ENCODE results near the gene ANO6.

DNA sequence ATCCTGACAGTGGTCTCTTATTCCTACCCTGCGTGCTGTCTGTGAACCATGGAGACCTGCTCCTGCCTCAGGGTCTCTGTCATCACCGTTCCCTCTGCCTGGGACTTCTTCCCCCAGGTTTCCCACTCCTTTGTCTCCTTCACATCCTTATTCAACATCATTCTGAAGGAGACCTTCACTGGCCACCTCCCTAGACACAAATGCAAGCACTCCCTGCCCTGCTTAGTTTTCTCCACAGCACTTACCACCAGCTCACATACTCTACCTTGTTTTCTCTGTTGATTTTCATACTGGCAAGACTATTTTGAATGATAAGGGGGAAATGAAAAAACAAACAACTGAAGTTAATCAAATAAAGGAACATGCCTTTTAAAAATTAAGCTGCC lies 192.8 kb downstream of the ANO6 start:
- TF ChIP-seq, protein P1, sequence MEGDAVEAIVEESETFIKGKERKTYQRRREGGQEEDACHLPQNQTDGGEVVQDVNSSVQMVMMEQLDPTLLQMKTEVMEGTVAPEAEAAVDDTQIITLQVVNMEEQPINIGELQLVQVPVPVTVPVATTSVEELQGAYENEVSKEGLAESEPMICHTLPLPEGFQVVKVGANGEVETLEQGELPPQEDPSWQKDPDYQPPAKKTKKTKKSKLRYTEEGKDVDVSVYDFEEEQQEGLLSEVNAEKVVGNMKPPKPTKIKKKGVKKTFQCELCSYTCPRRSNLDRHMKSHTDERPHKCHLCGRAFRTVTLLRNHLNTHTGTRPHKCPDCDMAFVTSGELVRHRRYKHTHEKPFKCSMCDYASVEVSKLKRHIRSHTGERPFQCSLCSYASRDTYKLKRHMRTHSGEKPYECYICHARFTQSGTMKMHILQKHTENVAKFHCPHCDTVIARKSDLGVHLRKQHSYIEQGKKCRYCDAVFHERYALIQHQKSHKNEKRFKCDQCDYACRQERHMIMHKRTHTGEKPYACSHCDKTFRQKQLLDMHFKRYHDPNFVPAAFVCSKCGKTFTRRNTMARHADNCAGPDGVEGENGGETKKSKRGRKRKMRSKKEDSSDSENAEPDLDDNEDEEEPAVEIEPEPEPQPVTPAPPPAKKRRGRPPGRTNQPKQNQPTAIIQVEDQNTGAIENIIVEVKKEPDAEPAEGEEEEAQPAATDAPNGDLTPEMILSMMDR (IDR thresholded peaks at IDR 0.05 in 8 of 11, conservative IDR thresholded peaks at IDR 0.05 in 3 of 11), result no peak
- TF ChIP-seq POLR2AphosphoS5 (IDR thresholded peaks at IDR 0.05), result no peak
